KMS-11 (cell line): Measurements from ENCODE around the gene CFAP251.

ENCODE experiments used
- H2AFZ ChIP-seq: fragments of 200-600 bp; sonication (generic); 2 replicates; pipeline ENCODE4 v1.6.1; 2016; ENCODE audit warnings: antibody characterized with exemption, mixed run types, low read depth
- H3K27ac ChIP-seq: fragments of 200-600 bp; sonication (generic); 2 replicates; pipeline ENCODE4 v1.6.1; 2016; ENCODE audit warnings: mild to moderate bottlenecking, mixed run types
- H3K27me3 ChIP-seq: fragments of 200-600 bp; sonication (generic); 2 replicates; pipeline ENCODE4 v1.6.1; 2017; ENCODE audit warnings: mild to moderate bottlenecking, low read depth, mixed run types, moderate library complexity; ENCODE audit not compliant: insufficient read depth
- H3K36me3 ChIP-seq: fragments of 200-600 bp; sonication (generic); 2 replicates; pipeline ENCODE4 v1.6.1; 2017; ENCODE audit warnings: mild to moderate bottlenecking, mixed run types; ENCODE audit not compliant: insufficient read depth
- H3K4me1 ChIP-seq: fragments of 200-600 bp; sonication (generic); 2 replicates; pipeline ENCODE4 v1.6.1; 2016; ENCODE audit warnings: mild to moderate bottlenecking, low read depth, mixed run types; ENCODE audit not compliant: poor library complexity, severe bottlenecking
- H3K4me2 ChIP-seq: fragments of 200-600 bp; sonication (generic); 2 replicates; pipeline ENCODE4 v1.7.0; 2016; ENCODE audit warnings: mild to moderate bottlenecking, mixed run types
- H3K4me3 ChIP-seq: fragments of 200-600 bp; sonication (generic); IDR thresholded peaks from 2 replicates; pipeline ENCODE4 v1.6.1; 2017; ENCODE audit warnings: low read depth, low read length, mixed read lengths; ENCODE audit not compliant: insufficient read depth
- H3K79me2 ChIP-seq: fragments of 200-600 bp; sonication (generic); 2 replicates; pipeline ENCODE4 v1.6.1; 2016; ENCODE audit warnings: low read depth, mixed run types; ENCODE audit not compliant: insufficient read depth
- H3K9ac ChIP-seq: fragments of 200-600 bp; sonication (generic); 2 replicates; pipeline ENCODE4 v1.6.1; 2016; ENCODE audit warnings: mild to moderate bottlenecking, mixed run types
- H4K20me1 ChIP-seq: fragments of 200-600 bp; sonication (generic); 2 replicates; pipeline ENCODE4 v1.6.1; 2016; ENCODE audit warnings: mild to moderate bottlenecking, mixed run types; ENCODE audit not compliant: insufficient read depth
- CTCF ChIP-seq: fragments of 200-600 bp; sonication (generic); conservative IDR thresholded peaks from 2 replicates; pipeline ENCODE4 v1.6.1; 2017; ENCODE audit warnings: low read depth, mild to moderate bottlenecking, antibody characterized with exemption, low read length, moderate library complexity, mixed read lengths

CFAP251 gene

GRCh38 chr12:121942145-121942718, 23.8 kb downstream of the CFAP251 start:
- Histone ChIP-seq H3K4me3 (no peak overlapping the region), H2AFZ (no peak overlapping the region), H3K9ac (no peak overlapping the region), H3K27ac (no peak overlapping the region), H3K4me1 (no peaks in the 10 kb centered on the region), H3K27me3 (no peaks in the 10 kb centered on the region), H3K79me2 (no peaks in the 10 kb centered on the region), H3K36me3 (no peaks in the 10 kb centered on the region), H3K4me2 (no peak overlapping the region), H4K20me1 (no peaks in the 10 kb centered on the region)
- TF ChIP-seq CTCF: no peak

- Histone ChIP-seq H3K79me2 (no peaks in the 10 kb centered on the region), H3K4me1 (no peaks in the 10 kb centered on the region), H3K36me3 (no peaks in the 10 kb centered on the region), H3K4me2 (no peak overlapping the region), H3K27me3 (no peaks in the 10 kb centered on the region), H3K27ac (no peak overlapping the region), H3K9ac (no peak overlapping the region), H4K20me1 (no peaks in the 10 kb centered on the region), H3K4me3 (no peak overlapping the region), H2AFZ (no peak overlapping the region)
- TF ChIP-seq CTCF: no peak
These were observed 25.5 kb downstream of the CFAP251 start for GRCh38 chr12:121943926-121944325.

- Histone ChIP-seq H4K20me1 (no peaks in the 10 kb centered on the region), H3K4me1 (no peaks in the 10 kb centered on the region), H3K27me3 (no peaks in the 10 kb centered on the region), H2AFZ (no peak overlapping the region), H3K36me3 (no peaks in the 10 kb centered on the region), H3K9ac (no peak overlapping the region), H3K27ac (no peak overlapping the region), H3K79me2 (no peaks in the 10 kb centered on the region), H3K4me3 (no peak overlapping the region), H3K4me2 (no peak overlapping the region)
- no peak for TF ChIP-seq CTCF
These were observed 28.1 kb downstream of the CFAP251 start for GRCh38 chr12:121946313-121947025.

GRCh38 chr12:121947981-121948380, 29.6 kb downstream of the CFAP251 start:
- Histone ChIP-seq H3K4me1 (no peaks in the 10 kb centered on the region), H3K27ac (no peak overlapping the region), H4K20me1 (no peaks in the 10 kb centered on the region), H3K4me2 (no peak overlapping the region), H3K79me2 (no peaks in the 10 kb centered on the region), H3K9ac (no peak overlapping the region), H3K4me3 (no peak overlapping the region), H3K36me3 (no peaks in the 10 kb centered on the region), H3K27me3 (no peaks in the 10 kb centered on the region), H2AFZ (no peak overlapping the region)
- no peak for TF ChIP-seq CTCF
